GM19395 (cell line): ENCODE data around the gene PDK1.
A peak's percentile ranks its signal among the peaks of the same experiment; 100 is the strongest.
"Not testable (repeated sequence)": the region's sequence is repeated elsewhere in the genome, so short reads cannot be mapped to it uniquely, and the experiment has no call there.

Source experiments
- ATAC-seq: cut with Tn5 transposase; IDR thresholded peaks from one replicate; pipeline ENCODE4 v1.9.1; 2021; ENCODE audit warnings: mild to moderate bottlenecking, moderate library complexity; ENCODE audit not compliant: unreplicated experiment

Gene PDK1

DNA sequence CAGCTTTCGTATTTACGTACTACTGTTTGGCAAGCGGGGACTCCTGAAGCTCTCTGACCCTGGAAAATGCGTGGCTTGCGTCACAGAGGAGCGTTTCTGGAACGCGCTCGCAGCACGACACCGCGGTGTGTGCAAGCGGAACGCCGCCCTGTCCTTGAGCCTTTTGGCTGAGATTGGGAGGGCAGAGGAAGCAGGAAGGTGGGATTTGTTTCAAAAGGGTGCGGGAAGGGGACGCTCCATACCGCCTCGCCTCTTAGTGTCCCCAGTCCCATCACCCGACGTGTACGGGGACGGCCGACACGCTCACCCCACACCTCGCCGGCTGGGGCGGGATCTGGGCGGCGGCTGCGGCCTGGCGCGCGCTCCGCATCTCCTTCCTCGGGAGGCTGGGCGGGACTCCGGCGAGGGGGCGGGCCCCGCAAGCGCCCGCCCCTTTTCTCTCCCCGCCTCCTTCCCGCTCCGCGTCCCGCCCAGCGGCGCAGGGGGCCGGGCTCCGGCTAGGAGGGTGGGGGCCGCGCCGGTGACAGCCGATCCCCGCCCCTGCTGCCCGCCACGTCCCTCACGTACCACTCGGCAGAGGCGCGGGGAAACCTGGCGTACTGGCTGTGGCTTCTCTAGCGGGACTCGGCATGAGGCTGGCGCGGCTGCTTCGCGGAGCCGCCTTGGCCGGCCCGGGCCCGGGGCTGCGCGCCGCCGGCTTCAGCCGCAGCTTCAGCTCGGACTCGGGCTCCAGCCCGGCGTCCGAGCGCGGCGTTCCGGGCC is at the start of gene PDK1:
Gene PDK1, plus strand, starts transcription at position 569 of the 762 bp plus-strand sequence. Its CDS starts 61 bp downstream, at position 630.
- peak; percentile 85 for ATAC-seq

DNA sequence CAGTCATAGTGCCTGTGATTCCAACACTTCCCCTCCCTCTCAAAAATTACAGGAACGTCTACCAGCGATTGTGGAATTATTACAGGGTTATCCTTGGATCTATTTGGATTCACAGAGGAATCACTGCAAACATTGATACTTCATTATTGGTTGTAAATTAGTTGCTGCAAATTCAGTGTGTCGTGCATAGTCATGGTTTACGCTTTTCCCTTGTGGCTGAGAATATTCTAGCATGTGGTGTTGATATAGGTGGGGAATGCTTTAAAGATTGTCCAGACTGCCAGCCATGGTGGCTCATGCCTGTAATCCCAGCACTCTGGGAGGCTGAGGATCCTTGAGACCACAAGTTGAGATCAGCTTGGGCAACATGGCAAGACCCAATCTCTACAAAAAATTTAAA is 48.7 kb upstream of the PDK1 start:
- ATAC-seq: no peak

- ATAC-seq: no peak
Observed at GRCh38 chr2:172510088-172510487, 45.8 kb upstream of the PDK1 start.

DNA sequence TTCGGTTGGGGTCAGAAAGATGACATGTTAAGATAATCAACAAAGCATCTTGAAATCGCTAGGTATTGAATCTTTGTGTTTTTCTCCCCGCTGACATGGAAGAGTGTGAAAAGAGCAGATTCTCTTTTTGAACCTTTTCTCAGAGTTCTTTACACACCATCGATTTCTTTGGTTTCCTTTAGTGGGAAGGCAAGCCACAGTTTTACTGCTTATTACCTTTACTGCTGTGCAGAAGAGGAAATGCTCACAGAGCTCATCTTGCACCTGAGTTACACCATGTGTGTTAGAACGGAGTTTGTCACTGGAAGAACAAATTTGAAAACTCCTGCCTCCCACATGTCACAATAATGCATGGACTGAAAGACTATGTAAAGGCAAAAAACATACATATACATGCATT is 45.3 kb upstream of the PDK1 start:
- ATAC-seq: no peak

DNA sequence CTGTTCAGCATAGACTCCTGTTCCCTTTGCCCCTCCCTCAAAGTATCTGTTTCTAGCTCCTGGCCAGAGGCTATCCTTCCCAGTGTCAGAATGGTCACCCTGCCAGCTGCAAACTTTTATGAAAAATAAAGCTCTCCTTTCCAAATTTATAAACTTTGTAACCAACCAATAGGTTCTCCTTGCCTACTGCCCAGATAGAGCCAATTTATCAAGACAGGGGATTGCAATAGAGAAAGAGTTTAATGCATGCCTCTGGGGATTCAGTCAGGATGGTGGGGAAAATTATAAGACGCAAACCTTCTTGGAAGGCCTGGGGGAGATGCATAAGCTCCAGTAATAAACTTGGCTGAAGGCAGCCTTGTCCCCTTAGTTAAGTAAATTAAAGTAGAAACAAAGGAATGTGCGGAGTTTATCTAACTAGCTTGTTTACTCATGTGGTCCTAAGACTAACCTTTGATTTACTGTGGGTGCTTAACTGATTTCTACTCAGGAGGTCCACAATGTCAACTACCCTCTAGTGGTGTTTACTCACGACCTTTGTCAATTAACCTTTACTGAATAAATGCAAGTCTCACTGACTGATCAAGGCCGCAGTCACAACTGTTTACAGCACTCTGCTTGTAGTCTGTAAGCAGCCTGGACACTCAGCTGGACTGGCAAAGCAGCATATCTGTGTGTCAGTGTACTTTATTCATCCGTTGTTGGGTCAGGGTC is 42.9 kb upstream of the PDK1 start:
- no peak for ATAC-seq

- no peak for ATAC-seq
Observed at GRCh38 chr2:172513524-172513900, 42.4 kb upstream of the PDK1 start.

DNA sequence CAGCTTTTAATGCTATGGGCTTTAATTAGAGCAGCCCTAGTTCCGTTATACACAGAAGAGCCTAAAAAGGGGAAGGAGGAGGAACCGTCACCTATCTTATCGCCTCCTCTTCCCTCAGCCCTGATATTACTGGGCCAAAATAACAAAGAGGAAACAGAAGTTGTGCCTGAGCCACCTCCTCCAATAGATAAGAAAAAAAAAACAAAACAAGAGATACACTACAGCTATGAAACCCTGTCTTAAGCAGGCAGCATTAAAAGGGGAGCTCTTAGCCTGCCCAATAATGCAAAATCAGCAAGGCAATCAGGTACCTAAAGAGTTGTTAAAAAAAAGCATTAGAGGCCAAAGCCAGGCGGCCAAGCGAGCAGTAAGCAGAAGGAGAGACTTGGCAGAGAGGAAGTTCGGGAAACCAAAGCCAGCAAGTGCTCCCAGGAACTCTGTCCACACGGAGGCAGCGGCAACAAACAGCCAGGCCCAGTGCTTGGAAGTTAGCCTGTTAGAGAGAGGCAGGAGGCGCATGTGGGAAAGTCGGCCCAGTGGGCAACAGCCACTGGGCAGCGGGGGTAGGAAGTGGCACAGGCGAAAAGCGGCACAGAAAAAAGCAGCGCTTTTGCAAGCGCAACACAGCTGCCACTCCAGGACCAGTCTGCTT is 41.8 kb upstream of the PDK1 start:
- ATAC-seq: no peak

- no peak for ATAC-seq
Observed at GRCh38 chr2:172516299-172516698, 39.6 kb upstream of the PDK1 start.

DNA sequence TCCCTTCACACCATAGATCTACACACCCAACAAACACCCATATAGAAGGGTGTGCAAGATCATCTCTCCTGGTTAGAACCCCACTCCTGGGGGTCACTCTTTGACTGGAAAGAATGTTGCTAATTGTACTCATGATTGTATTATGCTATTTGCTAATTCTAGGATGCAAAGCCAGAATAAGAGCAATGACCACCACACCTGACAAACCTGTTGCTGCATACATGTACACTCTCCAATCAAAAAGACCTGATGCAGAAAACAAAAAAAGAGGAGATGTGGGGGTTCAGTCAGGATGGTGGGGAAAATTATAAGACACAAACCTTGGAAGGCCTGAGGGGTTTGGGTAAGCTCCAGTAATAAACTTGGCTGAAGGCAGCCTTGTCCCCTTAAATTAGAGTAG is 36.9 kb upstream of the PDK1 start:
- ATAC-seq: no peak

DNA sequence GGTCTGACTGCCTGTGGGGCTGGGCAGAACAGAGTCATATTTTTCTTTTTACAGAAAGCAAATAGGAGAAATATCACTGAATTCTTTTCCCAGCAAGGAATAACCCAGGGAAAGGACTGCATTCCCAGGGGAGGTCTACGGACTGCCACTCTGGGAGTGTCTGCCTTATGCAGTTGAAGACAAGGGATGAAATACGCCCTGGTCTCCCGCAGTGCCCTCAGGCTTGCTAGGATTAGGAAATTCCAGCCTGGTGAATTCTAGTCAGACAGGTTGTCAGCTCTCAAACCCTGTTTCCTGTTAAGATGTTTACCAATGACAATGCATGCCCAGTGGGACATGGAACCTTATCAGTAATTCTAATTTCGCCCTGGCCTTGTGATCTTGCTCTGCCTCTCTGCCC is 30.3 kb upstream of the PDK1 start:
- ATAC-seq: no peak

GRCh38 chr2:172531309-172531708 is 24.6 kb upstream of the PDK1 start:
- ATAC-seq: no peak

DNA sequence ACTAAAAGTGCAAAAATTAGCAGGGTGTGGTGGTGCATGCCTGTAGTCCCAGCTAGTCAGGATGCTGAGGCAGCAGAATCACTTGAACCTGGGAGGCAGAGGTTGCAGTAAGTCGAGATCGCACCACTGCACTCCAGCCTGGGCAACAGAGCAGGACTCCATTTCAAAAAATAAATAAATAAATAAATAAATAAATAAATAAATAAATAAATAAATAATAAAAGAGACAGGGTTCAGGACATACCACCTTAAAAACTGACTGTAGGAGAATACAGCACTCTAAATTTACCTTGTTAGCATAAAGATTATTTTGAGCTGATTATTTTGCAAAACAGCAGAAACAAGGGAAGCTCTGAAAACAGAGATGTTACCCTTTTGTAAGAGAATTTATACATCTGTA is 23.4 kb upstream of the PDK1 start:
- not testable (repeated sequence) for ATAC-seq

DNA sequence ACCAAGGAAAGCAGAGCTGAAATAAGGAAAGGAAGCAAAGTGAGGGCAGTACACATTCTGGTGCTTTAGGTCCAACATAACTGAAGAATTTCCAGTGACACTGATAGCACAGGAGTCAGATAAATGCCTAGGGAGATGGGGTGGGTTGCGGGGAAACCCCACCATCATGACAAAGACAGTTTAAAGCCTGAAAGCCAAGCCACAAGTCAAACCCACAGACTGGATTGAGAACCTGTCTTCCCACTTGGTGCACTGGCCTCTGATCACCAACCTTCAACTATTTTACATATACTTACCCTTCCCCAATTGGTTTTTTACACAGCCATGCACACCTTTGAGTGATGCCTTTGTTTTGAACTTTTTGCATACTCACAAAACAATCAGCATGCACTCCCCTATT is 22.2 kb upstream of the PDK1 start:
- ATAC-seq: no peak

- no peak for ATAC-seq
Observed at GRCh38 chr2:172535119-172535518, 20.8 kb upstream of the PDK1 start.

DNA sequence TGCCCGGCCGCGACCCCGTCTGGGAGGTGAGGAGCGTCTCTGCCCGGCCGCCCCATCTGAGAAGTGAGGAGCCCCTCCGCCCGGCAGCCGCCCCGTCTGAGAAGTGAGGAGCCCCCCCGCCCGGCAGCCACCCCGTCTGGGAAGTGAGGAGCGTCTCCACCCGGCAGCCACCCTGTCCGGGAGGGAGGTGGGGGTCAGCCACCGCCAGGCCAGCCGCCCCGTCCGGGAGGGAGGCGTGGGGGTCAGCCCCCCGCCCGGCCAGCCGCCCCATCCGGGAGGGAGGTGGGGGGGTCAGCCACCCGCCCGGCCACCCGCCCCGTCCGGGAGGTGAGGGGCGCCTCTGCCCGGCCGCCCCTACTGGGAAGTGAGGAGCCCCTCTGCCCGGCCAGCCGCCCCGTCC is 18.0 kb upstream of the PDK1 start:
- not testable (repeated sequence) for ATAC-seq

DNA sequence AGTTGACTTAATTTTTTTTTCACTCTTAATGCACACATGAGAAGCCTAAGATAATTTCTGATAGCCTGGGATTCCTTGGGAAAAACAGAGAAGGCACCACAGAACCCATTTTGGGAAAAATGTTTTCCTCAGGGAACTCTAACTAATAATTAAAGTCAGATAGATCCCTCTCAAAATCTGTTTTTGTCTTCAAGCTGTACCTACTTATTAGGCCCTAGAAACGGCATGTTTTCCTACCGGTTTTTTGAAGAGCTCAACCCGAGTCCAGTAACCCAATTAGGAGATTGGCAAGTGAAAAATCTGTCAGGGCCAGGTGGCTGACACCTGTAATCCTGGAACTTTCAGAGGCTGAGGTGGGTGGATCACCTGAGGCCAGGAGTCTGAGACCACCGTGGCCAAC is 16.1 kb upstream of the PDK1 start:
- ATAC-seq: no peak

DNA sequence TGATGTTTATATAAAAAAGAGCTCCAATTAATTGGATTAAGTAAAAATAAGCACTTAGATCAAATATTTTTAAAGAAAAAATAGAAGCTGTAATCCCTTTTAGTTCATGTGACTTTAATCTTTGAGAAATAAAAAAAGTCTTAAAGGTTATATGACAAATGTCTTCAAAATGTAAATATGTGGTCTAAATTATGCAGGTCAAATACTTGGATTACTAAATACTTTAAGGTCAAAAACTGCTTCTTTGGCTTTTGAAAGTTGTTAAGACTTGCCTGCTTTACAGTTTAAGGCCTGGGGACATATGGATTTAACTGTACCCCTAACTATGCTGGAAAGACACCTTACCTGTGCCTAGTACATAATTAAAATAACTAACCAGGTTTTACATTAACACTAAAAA is 15.5 kb upstream of the PDK1 start:
- no peak for ATAC-seq

DNA sequence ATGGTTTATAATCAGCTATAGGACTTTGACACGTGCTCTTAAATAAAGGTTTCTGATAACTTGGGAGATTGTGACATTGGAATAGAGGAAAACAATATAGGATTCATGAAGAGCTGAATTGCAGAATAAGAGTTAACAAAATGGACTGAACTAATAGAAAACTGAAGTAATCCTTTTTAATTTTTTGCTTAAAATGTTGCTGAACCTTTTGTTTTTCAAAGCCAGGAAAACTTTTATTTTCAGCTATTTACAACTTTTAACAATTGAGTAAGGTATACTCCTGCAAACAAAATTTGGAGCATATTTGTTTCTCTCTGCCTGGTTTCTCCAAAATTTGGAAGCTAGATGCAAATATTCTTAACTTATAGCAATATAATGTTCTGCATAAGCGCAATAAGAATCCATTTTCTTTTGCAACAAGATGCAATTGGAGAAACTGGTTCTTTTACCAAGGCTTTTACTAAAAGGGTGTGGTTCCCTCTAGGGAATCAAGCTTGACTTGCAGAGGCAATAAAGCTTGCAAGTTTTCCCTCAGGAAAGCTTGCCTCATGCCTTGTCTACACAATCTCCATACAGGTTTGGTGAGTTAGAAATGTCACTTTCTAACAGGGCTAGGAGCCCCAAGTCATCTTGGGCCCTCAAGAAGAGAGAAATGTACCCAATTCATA is 10.3 kb upstream of the PDK1 start:
- ATAC-seq: no peak

DNA sequence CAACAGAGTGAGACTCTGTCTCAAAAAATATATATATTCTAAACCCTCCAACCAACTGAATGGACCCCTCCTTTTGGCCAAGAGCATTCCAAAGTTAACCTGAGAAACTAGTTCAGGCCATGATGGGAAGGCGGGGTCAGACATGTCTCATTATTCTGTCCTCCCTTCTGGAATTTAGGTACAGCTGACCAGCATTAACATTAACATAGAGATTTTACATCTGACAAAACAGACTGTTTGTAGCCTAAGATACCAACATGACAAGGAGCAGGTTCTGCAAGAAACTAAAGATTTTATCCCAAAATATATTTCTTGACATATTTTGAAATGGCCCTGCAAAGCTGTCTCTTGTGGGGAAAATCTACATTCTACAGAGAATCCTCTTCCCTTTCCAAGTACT is 6.8 kb upstream of the PDK1 start:
- no peak for ATAC-seq

- not testable (repeated sequence) for ATAC-seq
Observed at GRCh38 chr2:172549802-172550201, 6.1 kb upstream of the PDK1 start.

GRCh38 chr2:172550419-172550818 is 5.5 kb upstream of the PDK1 start:
- ATAC-seq: no peak
